Effector memory CD8-positive, alpha-beta T cell (primary cell): ENCODE results near the gene KIAA2012.

ENCODE experiments used
- ATAC-seq: fragments of 150-1000 bp; cut with Tn5 transposase; replicated peaks from 2 replicates; pipeline ENCODE4 v1.10.0; 2021; ENCODE audit warnings: mild to moderate bottlenecking, moderate library complexity
- DNase-seq, 3 experiments: peaks; one replicate each; pipeline ENCODE4 v3.0.0; 2021
- H3K27ac Mint-ChIP-seq, 2 donors: one replicate each; pipeline ENCODE4 v1.8.0; 2022; ENCODE audit warnings: mild to moderate bottlenecking in 2 of 2, mixed read lengths in 2 of 2, moderate library complexity in 2 of 2
- H3K27me3 Mint-ChIP-seq, 2 donors: one replicate each; pipeline ENCODE4 v1.8.0; 2022; ENCODE audit warnings: mixed read lengths in 2 of 2
- H3K36me3 Mint-ChIP-seq: one replicate; pipeline ENCODE4 v1.8.0; 2022; ENCODE audit warnings: mild to moderate bottlenecking, moderate library complexity, mixed read lengths; ENCODE audit not compliant: insufficient read depth
- H3K4me1 Mint-ChIP-seq, 2 donors: one replicate each; pipeline ENCODE4 v1.8.0; 2022; ENCODE audit warnings: low read depth in 2 of 2, mixed read lengths in 2 of 2
- H3K4me3 Mint-ChIP-seq, 2 donors: one replicate each; pipeline ENCODE4 v1.8.0; 2022; ENCODE audit warnings: mild to moderate bottlenecking in 2 of 2, mixed read lengths in 2 of 2, moderate library complexity in 2 of 2
- H3K9me3 Mint-ChIP-seq, 2 donors: one replicate each; pipeline ENCODE4 v1.8.0; 2022; ENCODE audit warnings: mixed read lengths in 2 of 2

The KIAA2012 gene

DNA sequence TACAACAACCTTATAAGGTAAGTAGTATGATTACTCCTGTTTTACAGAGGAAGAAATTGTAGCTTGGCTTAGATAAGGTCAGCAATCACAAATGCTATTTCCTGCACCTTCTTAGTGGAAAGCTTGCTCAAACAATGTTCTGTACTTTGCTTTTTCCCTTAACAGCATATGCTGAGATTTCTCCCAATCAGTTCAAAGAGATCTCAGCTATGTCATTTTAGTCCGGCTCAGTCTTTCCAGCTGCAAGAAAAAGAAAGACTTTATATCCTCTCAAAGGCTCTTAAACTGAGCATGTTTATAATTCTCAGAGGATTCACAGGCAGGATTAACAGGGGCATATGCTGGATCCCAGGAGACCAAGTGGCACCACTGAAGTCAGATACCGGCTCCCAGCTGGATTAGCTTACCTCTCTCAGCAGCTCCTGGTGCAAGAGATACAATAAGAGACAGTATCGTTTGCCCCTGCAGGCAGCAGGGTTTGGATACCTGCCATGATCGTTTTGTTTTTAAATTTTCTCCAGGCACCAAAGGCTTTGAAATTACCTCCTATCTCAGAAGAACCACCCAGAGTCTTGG is 29.5 kb downstream of the KIAA2012 start:
- H3K4me1 Mint-ChIP-seq, result no peaks in the 10 kb centered on the region
- H3K4me3 Mint-ChIP-seq, result no peak overlapping the region
- no peak for DNase-seq
- no peaks in the 10 kb centered on the region for H3K9me3 Mint-ChIP-seq
- H3K36me3 Mint-ChIP-seq, result no peaks in the 10 kb centered on the region
- no peak for ATAC-seq
- no peak overlapping the region for H3K27ac Mint-ChIP-seq
- H3K27me3 Mint-ChIP-seq, result peaks cover 12 to 56% of the 10 kb centered on the region in 2 donors

DNA sequence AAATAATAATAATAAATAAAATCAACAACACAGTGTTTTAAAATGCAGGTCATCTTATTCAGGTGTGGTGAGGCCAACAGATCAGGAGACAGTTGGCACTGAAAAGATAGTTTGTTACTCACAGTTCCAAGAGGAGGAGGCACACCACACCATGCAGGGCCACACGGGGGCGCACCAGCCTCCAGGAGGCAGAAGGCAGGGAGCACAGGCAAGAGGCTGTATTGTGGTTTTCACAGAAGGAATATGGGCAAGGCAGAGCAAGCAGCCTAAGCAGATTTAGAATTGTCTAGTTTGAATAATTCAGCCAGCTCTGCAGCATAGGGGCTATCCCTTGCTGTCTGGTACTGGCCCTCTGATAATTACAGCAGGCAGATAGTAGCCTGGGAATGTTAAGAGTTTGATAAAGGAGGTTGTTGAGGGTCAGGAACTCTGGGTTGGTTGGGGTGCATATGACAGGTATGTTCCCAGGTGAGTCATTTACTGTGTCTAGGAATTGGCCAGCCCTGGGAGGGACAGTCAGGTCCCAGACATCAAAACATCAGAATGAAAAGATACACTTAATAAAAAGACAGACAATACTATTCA is 31.3 kb downstream of the KIAA2012 start:
- Mint-ChIP-seq H3K9me3 (no peaks in the 10 kb centered on the region), H3K36me3 (no peaks in the 10 kb centered on the region), H3K4me3 (no peak overlapping the region), H3K27me3 (peaks cover 15 to 65% of the 10 kb centered on the region in 2 donors), H3K4me1 (no peaks in the 10 kb centered on the region), H3K27ac (no peak overlapping the region)
- ATAC-seq, result no peak
- peak in 1 of 3 experiments; percentile 4 for DNase-seq

DNA sequence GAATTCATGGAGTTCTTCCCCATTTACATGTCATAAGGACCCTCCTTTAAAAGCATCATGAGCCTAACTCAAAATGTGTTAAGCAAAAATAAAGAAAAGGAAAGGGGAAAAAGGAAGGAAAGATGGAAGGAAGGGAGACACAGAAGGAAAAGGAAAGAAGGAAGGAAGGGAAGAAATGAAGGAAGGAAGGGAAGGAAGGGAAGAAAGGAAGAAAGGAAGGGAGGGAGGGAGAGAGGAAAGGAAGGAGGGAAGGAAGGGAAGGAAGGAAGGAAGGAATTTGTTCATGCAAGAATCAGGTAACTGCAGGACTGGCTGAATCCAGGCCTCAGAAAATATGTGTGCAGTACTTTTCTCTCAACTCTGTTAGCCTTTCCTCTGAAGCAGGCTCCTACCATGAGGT is 32.0 kb downstream of the KIAA2012 start:
- Mint-ChIP-seq H3K27me3 (peaks cover 21 to 65% of the 10 kb centered on the region in 2 donors), H3K9me3 (no peaks in the 10 kb centered on the region), H3K36me3 (no peaks in the 10 kb centered on the region), H3K4me3 (no peak overlapping the region), H3K27ac (no peak overlapping the region), H3K4me1 (peaks cover 0 to 2% of the 10 kb centered on the region in 2 donors)
- ATAC-seq, result no peak
- no peak for DNase-seq

DNA sequence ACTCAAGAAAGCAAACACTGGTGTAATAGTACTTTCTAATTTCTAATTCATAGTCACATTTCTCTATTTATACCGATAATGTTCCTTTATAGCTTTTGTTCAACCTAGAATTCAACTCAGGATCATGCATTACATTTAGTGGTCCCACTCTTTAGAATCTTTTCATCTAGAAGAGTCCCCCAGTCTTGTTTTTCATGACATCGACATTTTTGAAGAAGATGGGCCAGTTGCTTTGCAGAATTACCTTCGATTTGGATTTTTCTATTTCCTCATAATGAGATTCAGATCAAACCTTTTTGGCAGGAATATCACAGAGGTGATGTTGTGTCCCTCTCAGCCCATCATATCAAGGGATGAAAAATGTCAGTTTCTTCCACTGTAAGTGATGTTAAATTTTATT is 35.3 kb downstream of the KIAA2012 start:
- ATAC-seq (no peak), DNase-seq (no peak)
- Mint-ChIP-seq H3K36me3 (no peaks in the 10 kb centered on the region), H3K27ac (no peak overlapping the region), H3K27me3 (peaks cover 36 to 71% of the 10 kb centered on the region in 2 donors), H3K9me3 (no peaks in the 10 kb centered on the region), H3K4me1 (peaks cover 0 to 2% of the 10 kb centered on the region in 2 donors), H3K4me3 (no peak overlapping the region)

- H3K4me3 Mint-ChIP-seq, result no peak overlapping the region
- H3K27me3 Mint-ChIP-seq, result peaks cover 38 to 70% of the 10 kb centered on the region in 2 donors
- no peak overlapping the region for H3K27ac Mint-ChIP-seq
Observed at GRCh38 chr2:202109139-202109736, 36.2 kb downstream of the KIAA2012 start.

DNA sequence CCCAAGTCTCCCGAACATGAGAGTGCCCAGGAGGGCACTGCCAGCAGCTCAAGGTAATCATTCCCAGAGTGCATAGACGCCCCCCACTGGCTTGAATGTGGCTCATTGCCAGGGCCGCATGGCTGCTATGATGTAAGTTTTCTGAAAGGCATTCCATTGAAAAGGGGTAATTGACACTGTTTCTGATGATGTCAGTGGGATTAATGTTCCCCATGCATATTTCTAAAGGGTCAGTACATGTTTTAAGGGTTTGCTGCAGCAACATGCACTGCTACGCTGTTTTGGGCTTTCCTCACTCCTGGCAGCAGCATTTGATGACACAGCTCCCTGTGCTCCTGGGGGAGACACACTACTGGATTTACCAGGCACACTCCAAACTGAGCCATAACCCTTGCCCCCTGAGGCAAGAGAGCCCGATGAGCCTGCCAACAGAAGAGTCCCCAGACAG is 36.7 kb downstream of the KIAA2012 start:
- H3K4me1 Mint-ChIP-seq, result peaks cover 0 to 2% of the 10 kb centered on the region in 2 donors
- H3K27me3 Mint-ChIP-seq, result peaks cover 35 to 65% of the 10 kb centered on the region in 2 donors
- ATAC-seq (no peak), DNase-seq (no peak)
- no peak overlapping the region for H3K4me3 Mint-ChIP-seq
- H3K36me3 Mint-ChIP-seq, result no peaks in the 10 kb centered on the region
- H3K9me3 Mint-ChIP-seq, result no peaks in the 10 kb centered on the region
- H3K27ac Mint-ChIP-seq, result no peak overlapping the region

More at GRCh38 chr2:202109139-202109736, 36.2 kb downstream of the KIAA2012 start:
- H3K36me3 Mint-ChIP-seq, result no peaks in the 10 kb centered on the region
- DNase-seq (no peak), ATAC-seq (no peak)
- no peaks in the 10 kb centered on the region for H3K9me3 Mint-ChIP-seq
- peaks cover 0 to 2% of the 10 kb centered on the region in 2 donors for H3K4me1 Mint-ChIP-seq

- peaks cover 39 to 64% of the 10 kb centered on the region in 2 donors for H3K27me3 Mint-ChIP-seq
Observed at GRCh38 chr2:202110491-202110890, 37.4 kb downstream of the KIAA2012 start.

GRCh38 chr2:202112041-202112440 is 39.0 kb downstream of the KIAA2012 start:
- H3K27ac Mint-ChIP-seq, result no peak overlapping the region
- DNase-seq (no peak), ATAC-seq (no peak)
- H3K27me3 Mint-ChIP-seq, result peaks cover 54 to 72% of the 10 kb centered on the region in 2 donors
- no peaks in the 10 kb centered on the region for H3K36me3 Mint-ChIP-seq
- H3K4me1 Mint-ChIP-seq, result peaks cover 0 to 2% of the 10 kb centered on the region in 2 donors
- no peaks in the 10 kb centered on the region for H3K9me3 Mint-ChIP-seq
- H3K4me3 Mint-ChIP-seq, result no peak overlapping the region

More at GRCh38 chr2:202110491-202110890, 37.4 kb downstream of the KIAA2012 start:
- Mint-ChIP-seq H3K4me3 (no peak overlapping the region), H3K36me3 (no peaks in the 10 kb centered on the region), H3K4me1 (peaks cover 0 to 2% of the 10 kb centered on the region in 2 donors), H3K27ac (no peak overlapping the region), H3K9me3 (no peaks in the 10 kb centered on the region)
- DNase-seq (no peak), ATAC-seq (no peak)

DNA sequence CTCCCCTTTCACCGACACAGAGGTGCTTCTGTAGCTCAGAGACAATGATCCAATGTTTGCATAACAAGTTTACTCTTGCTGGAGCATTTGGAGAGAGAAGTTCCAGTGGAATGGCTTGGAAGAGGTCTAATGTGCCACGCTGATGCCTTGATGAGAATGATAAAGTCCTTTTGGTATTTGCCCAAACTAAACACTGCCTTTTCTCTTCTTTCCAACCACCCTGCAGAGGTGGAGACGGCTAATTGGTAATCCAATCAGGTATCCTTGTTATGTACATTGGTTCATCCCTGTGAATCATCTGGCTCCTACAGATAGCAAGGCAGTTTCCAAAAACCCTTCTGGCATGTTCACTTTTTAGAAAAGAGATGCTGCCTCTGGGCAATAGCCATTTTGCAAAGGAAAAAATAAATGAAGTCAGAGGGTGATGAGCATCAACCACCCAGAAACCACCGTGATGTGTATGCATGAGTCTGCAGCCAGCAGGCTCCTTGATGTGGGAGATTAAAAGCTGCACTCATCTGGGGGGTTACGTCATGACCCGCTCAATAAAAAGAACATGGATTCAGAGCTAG is 40.6 kb downstream of the KIAA2012 start:
- Mint-ChIP-seq H3K9me3 (no peaks in the 10 kb centered on the region), H3K36me3 (no peaks in the 10 kb centered on the region), H3K4me3 (no peak overlapping the region), H3K4me1 (peaks cover 0 to 2% of the 10 kb centered on the region in 2 donors), H3K27ac (no peak overlapping the region), H3K27me3 (peaks cover 65 to 82% of the 10 kb centered on the region in 2 donors)
- no peak for ATAC-seq
- no peak for DNase-seq

DNA sequence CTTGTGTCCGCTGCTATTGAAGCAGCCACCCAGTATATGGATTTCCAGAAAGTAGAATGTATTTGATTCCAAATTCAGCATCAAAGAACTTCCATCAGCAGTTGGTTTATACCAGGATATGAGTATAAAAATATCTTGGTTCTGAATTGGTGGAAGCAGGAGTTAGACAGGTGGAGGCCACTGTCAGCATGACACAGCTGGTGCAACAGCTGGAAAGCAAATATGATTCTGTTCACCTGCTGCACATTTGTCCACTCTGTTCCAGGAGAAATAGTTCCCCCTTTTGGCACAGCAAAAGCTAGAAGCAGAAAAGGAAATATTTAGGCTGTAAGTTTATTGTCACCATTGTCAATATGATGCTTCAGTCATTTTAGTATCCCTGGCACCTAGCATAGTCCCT is 41.2 kb downstream of the KIAA2012 start:
- H3K36me3 Mint-ChIP-seq, result no peaks in the 10 kb centered on the region
- H3K27ac Mint-ChIP-seq, result no peak overlapping the region
- no peak overlapping the region for H3K4me3 Mint-ChIP-seq
- ATAC-seq (no peak), DNase-seq (no peak)
- peaks cover 0 to 2% of the 10 kb centered on the region in 2 donors for H3K4me1 Mint-ChIP-seq
- H3K27me3 Mint-ChIP-seq, result peaks cover 63 to 76% of the 10 kb centered on the region in 2 donors
- no peaks in the 10 kb centered on the region for H3K9me3 Mint-ChIP-seq

GRCh38 chr2:202114795-202115194 is 41.7 kb downstream of the KIAA2012 start:
- no peak for DNase-seq
- no peaks in the 10 kb centered on the region for H3K4me1 Mint-ChIP-seq
- H3K27ac Mint-ChIP-seq, result no peak overlapping the region
- no peak overlapping the region for H3K4me3 Mint-ChIP-seq
- H3K9me3 Mint-ChIP-seq, result no peaks in the 10 kb centered on the region
- no peaks in the 10 kb centered on the region for H3K36me3 Mint-ChIP-seq
- H3K27me3 Mint-ChIP-seq, result peaks cover 58 to 71% of the 10 kb centered on the region in 2 donors
- ATAC-seq, result no peak

- H3K27ac Mint-ChIP-seq, result no peak overlapping the region
- H3K9me3 Mint-ChIP-seq, result no peaks in the 10 kb centered on the region
- no peak for DNase-seq
- peaks cover 54 to 65% of the 10 kb centered on the region in 2 donors for H3K27me3 Mint-ChIP-seq
- no peak overlapping the region for H3K4me3 Mint-ChIP-seq
- H3K36me3 Mint-ChIP-seq, result no peaks in the 10 kb centered on the region
- H3K4me1 Mint-ChIP-seq, result no peaks in the 10 kb centered on the region
- ATAC-seq, result no peak
Observed at GRCh38 chr2:202115479-202115971, 42.5 kb downstream of the KIAA2012 start.

GRCh38 chr2:202116691-202117090 is 43.6 kb downstream of the KIAA2012 start:
- no peaks in the 10 kb centered on the region for H3K9me3 Mint-ChIP-seq
- H3K4me1 Mint-ChIP-seq, result no peaks in the 10 kb centered on the region
- H3K4me3 Mint-ChIP-seq, result no peak overlapping the region
- no peak for DNase-seq
- H3K27ac Mint-ChIP-seq, result no peak overlapping the region
- ATAC-seq, result no peak
- H3K27me3 Mint-ChIP-seq, result peaks cover 51 to 60% of the 10 kb centered on the region in 2 donors
- H3K36me3 Mint-ChIP-seq, result no peaks in the 10 kb centered on the region
